ENCODE results near the gene RNF146.
"Not testable (repeated sequence)": the region's sequence is repeated elsewhere in the genome, so short reads cannot be mapped to it uniquely, and the experiment has no call there.

Gene RNF146

GRCh38 chr6:127305741-127306140, 39.1 kb downstream of the RNF146 start:
- DNase-seq (ENCODE audit: low read depth in 2 of 2), result no peak
- H3K4me3 ChIP-seq (replicated peaks in 1 of 2; ENCODE audit: low read depth in 2 of 2, low read length in 2 of 2), result no peak overlapping the region
- TF ChIP-seq CTCF (IDR thresholded peaks at IDR 0.05; ENCODE audit: low read depth, low read length), result no peak

GRCh38 chr6:127317388-127318128, 50.9 kb downstream of the RNF146 start:
- H3K4me3 ChIP-seq (replicated peaks in 1 of 2; ENCODE audit: low read depth in 2 of 2, low read length in 2 of 2), result no peak overlapping the region
- DNase-seq (ENCODE audit: low read depth in 2 of 2), result no peak

GRCh38 chr6:127319686-127320085, 53.0 kb downstream of the RNF146 start:
- H3K4me3 ChIP-seq (replicated peaks in 1 of 2; ENCODE audit: low read depth in 2 of 2, low read length in 2 of 2), result no peak overlapping the region
- TF ChIP-seq CTCF (IDR thresholded peaks at IDR 0.05; ENCODE audit: low read depth, low read length), result no peak
- DNase-seq (ENCODE audit: low read depth in 2 of 2), result no peak

More at GRCh38 chr6:127317388-127318128, 50.9 kb downstream of the RNF146 start:
- TF ChIP-seq CTCF (IDR thresholded peaks at IDR 0.05; ENCODE audit: low read depth, low read length), result no peak

- TF ChIP-seq CTCF (IDR thresholded peaks at IDR 0.05; ENCODE audit: low read depth, low read length), result no peak
- peak in 1 of 2 donors; percentile 40 for DNase-seq (ENCODE audit: low read depth in 2 of 2)
- H3K4me3 ChIP-seq (replicated peaks in 1 of 2; ENCODE audit: low read depth in 2 of 2, low read length in 2 of 2), result no peak overlapping the region
These were observed 61.5 kb downstream of the RNF146 start for GRCh38 chr6:127328043-127328609.

- DNase-seq (ENCODE audit: low read depth in 2 of 2); H3K4me3 ChIP-seq (replicated peaks in 1 of 2; ENCODE audit: low read depth in 2 of 2, low read length in 2 of 2): not testable (repeated sequence)
These were observed 64.6 kb downstream of the RNF146 start for GRCh38 chr6:127331256-127331655.

- no peak for TF ChIP-seq CTCF (IDR thresholded peaks at IDR 0.05; ENCODE audit: low read depth, low read length)
- no peak for DNase-seq (ENCODE audit: low read depth in 2 of 2)
- H3K4me3 ChIP-seq (replicated peaks in 1 of 2; ENCODE audit: low read depth in 2 of 2, low read length in 2 of 2), result no peak overlapping the region
These were observed 65.8 kb downstream of the RNF146 start for GRCh38 chr6:127332383-127332961.

All from cardiac fibroblast (primary cell).